HG02885 (cell line): Measurements from ENCODE around the gene DMKN.

ENCODE experiments used
- ATAC-seq: cut with Tn5 transposase; IDR thresholded peaks from one replicate; pipeline ENCODE4 v1.9.1; 2021; ENCODE audit warnings: mild to moderate bottlenecking; ENCODE audit not compliant: unreplicated experiment, poor library complexity

DMKN gene

GRCh38 chr19:35528218-35529038, 15.0 kb upstream of the DMKN start, which contains the start of gene SBSN:
Gene SBSN, minus strand, starts transcription at chr19:35528311. Its CDS starts 30 bp downstream, at chr19:35528281.
- no peak for ATAC-seq

- ATAC-seq: no peak
These were observed 12.4 kb upstream of the DMKN start for GRCh38 chr19:35525873-35526272.

- ATAC-seq: no peak
These were observed 10.9 kb upstream of the DMKN start for GRCh38 chr19:35524181-35524837.

- no peak for ATAC-seq
These were observed 9.4 kb upstream of the DMKN start for GRCh38 chr19:35522745-35523327.

- no peak for ATAC-seq
These were observed 7.8 kb upstream of the DMKN start for GRCh38 chr19:35521124-35521743.

- ATAC-seq: no peak
These were observed 5.8 kb upstream of the DMKN start for GRCh38 chr19:35519291-35519690.

GRCh38 chr19:35518313-35518712, 4.9 kb upstream of the DMKN start:
- ATAC-seq: no peak

GRCh38 chr19:35517342-35517741, 3.9 kb upstream of the DMKN start:
- no peak for ATAC-seq

GRCh38 chr19:35516310-35516709, 2.9 kb upstream of the DMKN start:
- ATAC-seq: no peak

- ATAC-seq: no peak
These were observed 897 bp upstream of the DMKN start for GRCh38 chr19:35514282-35514809.

- no peak for ATAC-seq
These were observed 420 bp downstream of the DMKN start for GRCh38 chr19:35512831-35513627.

GRCh38 chr19:35511337-35511736, 2.1 kb downstream of the DMKN start:
- no peak for ATAC-seq

- ATAC-seq: no peak
These were observed 2.9 kb downstream of the DMKN start for GRCh38 chr19:35510626-35510964.

- ATAC-seq: no peak
These were observed 3.4 kb downstream of the DMKN start for GRCh38 chr19:35509861-35510625.

GRCh38 chr19:35509018-35509652, 4.3 kb downstream of the DMKN start:
- ATAC-seq: no peak

- no peak for ATAC-seq
These were observed 5.3 kb downstream of the DMKN start for GRCh38 chr19:35508129-35508528.

- ATAC-seq: no peak
These were observed 5.9 kb downstream of the DMKN start for GRCh38 chr19:35507561-35507960.

GRCh38 chr19:35506011-35506410, 7.4 kb downstream of the DMKN start:
- ATAC-seq: no peak

- ATAC-seq: no peak
These were observed 10.7 kb downstream of the DMKN start for GRCh38 chr19:35502751-35503150.
